GM12878 (cell line): ENCODE measurements around the gene CACNA2D4. TPM values are rescaled to one million over a fixed set of nuclear protein-coding genes. Genes with fewer than 3 reads are reported as not detected.

Experiments
- ATAC-seq: fragments of 200-7000 bp; cut with Tn5 transposase; 3 replicates; pipeline ENCODE4 v1.9.1; 2020; ENCODE audit warnings: mild to moderate bottlenecking, moderate library complexity
- BruUV-seq: library from RNA; stranded (reverse); fragments of 400-500 nt; replicated peaks from 2 replicates; lab custom pipeline; 2021; lab: Mats Ljungman, UMichigan
- CTCF ChIA-PET: fragments of 300-600 bp; sonication (Branson Sonifier 250); formaldehyde crosslinking; extraction: SDS; loops from one replicate; lab custom pipeline; 2021; ENCODE audit warnings: inconsistent platforms; lab: Yijun Ruan, JAX
- POLR2A ChIA-PET: fragments of 350-600 bp; formaldehyde crosslinking; extraction: SDS; loops from one replicate; lab custom pipeline; 2021; ENCODE audit warnings: inconsistent platforms; lab: Charles Lee
- RAD21 ChIA-PET: fragments of 300-600 bp; sonication (Branson Sonifier 250); formaldehyde crosslinking; loops from one replicate; lab custom pipeline; 2023; ENCODE audit warnings: antibody characterized with exemption; ENCODE audit not compliant: unreplicated experiment; lab: Charles Lee
- SMC1A ChIA-PET: fragments of 300-600 bp; sonication (Branson Sonifier 250); formaldehyde crosslinking; loops from one replicate; lab custom pipeline; 2023; ENCODE audit not compliant: unreplicated experiment, uncharacterized antibody; lab: Charles Lee
- DNase-seq: peaks from one replicate; pipeline ENCODE4 v3.0.0-alpha.2; 2011; ENCODE audit warnings: low read depth, low spot score
- FAIRE-seq: peaks from 3 replicates; lab custom pipeline; 2011; peaks lifted over from hg19 to GRCh38; lab: Jason Lieb, UNC
- H2AFZ ChIP-seq: 2 replicates; pipeline ENCODE4 v1.6.0; 2011; ENCODE audit warnings: low read depth, low read length, control low read depth; ENCODE audit not compliant: control insufficient read depth
- H3K27ac ChIP-seq: 2 replicates; pipeline ENCODE4 v1.5.1; 2011; ENCODE audit warnings: control low read depth; ENCODE audit not compliant: control insufficient read depth, insufficient read depth
- H3K27me3 ChIP-seq, 2 experiments: replicated peaks in 1 of 2; 2 replicates each; pipeline versions ENCODE4 v1.6.0 to v1.6.1; 2011; ENCODE audit warnings: low read length in 1 of 2; ENCODE audit not compliant: control insufficient read depth in 2 of 2, insufficient read depth in 2 of 2
- H3K36me3 ChIP-seq, 2 experiments: 2 replicates each; pipeline ENCODE4 v1.5.1; 2011; ENCODE audit warnings: low read length in 1 of 2; ENCODE audit not compliant: control insufficient read depth in 2 of 2, insufficient read depth in 2 of 2
- H3K4me1 ChIP-seq: 2 replicates; pipeline ENCODE4 v1.6.1; 2011; ENCODE audit warnings: mild to moderate bottlenecking, low read length, moderate library complexity, mixed read lengths; ENCODE audit not compliant: control insufficient read depth, insufficient read depth
- H3K4me2 ChIP-seq: 2 replicates; pipeline ENCODE4 v1.6.0; 2011; ENCODE audit warnings: control low read depth; ENCODE audit not compliant: control insufficient read depth, insufficient read depth
- H3K4me3 ChIP-seq: fragments of 200-600 bp; sonication (generic); 2 replicates; pipeline ENCODE4 v1.5.1; 2016
- H3K79me2 ChIP-seq: 2 replicates; pipeline ENCODE4 v1.6.0; 2011; ENCODE audit warnings: low read length; ENCODE audit not compliant: control insufficient read depth, insufficient read depth
- H3K9ac ChIP-seq: 2 replicates; pipeline ENCODE4 v1.8.0; 2011; ENCODE audit warnings: low read length, control low read depth, mixed read lengths; ENCODE audit not compliant: control insufficient read depth, insufficient read depth
- H3K9me3 ChIP-seq: replicated peaks from 3 replicates; pipeline ENCODE4 v1.5.1; 2011; ENCODE audit warnings: mild to moderate bottlenecking, low read length; ENCODE audit not compliant: control insufficient read depth, insufficient read depth
- H4K20me1 ChIP-seq: 2 replicates; pipeline ENCODE4 v1.6.0; 2011; ENCODE audit not compliant: control insufficient read depth, insufficient read depth
- NR2C2 ChIP-seq: IDR thresholded peaks from 2 replicates; pipeline ENCODE4 v1.6.1; 2011; ENCODE audit warnings: borderline replicate concordance, low read depth; ENCODE audit not compliant: control insufficient read depth, insufficient read length
- WGBS: methylation state at CpG from one replicate; pipeline ENCODE4 v1.1.6; 2016; ENCODE audit warnings: low lambda C conversion rate; ENCODE audit not compliant: insufficient replicate concordance, insufficient coverage; ENCODE audit errors: missing lambda C conversion rate; 5-methylcytosine and 5-hydroxymethylcytosine counted together
- in situ Hi-C: fragments of 300-500 bp; cut with MboI; formaldehyde crosslinking; loops from 9 replicates; pipeline ENCODE4 v1.14.3; 2018; ENCODE audit warnings: mixed read lengths
- intact Hi-C: fragments of 100-400 bp; cut with micrococcal nuclease; formaldehyde crosslinking; loops from one replicate; pipeline ENCODE4 v1.14.2; 2022; ENCODE audit not compliant: unreplicated experiment
- polyA plus RNA-seq, 11 experiments: library from polyadenylated mRNA; depleted of rRNA in 4 of 11; unstranded in 6 of 11; stranded (reverse) in 5 of 11; fragments of >200 nt; fragmentation: Nextera tagmentation in 4 of 11; fragmentation: Illumina TruSeq in 1 of 11; extraction: Ambion mirVana in 4 of 11; extraction: Trizol in 1 of 11; gene quantifications; 1 replicate in 1 of 11; 2 replicates in 10 of 11; pipeline versions ENCODE4 v1.2.1 to v1.2.3, GENCODE V29; 2011 to 2016; ENCODE audit warnings: inconsistent platforms in 2 of 11, missing spikeins in 2 of 11, low read depth in 1 of 11
- total RNA-seq, 4 experiments: library from RNA; depleted of rRNA in 3 of 4; stranded (reverse); fragments of >200 nt in 3 of 4; fragmentation: Illumina TruSeq in 1 of 4; extraction: Trizol in 1 of 4; gene quantifications; 2 replicates each; pipeline versions ENCODE4 v1.2.1 to v1.2.3, GENCODE V29; 2013 to 2021
- TF ChIP-seq, protein P1 (sequence below): fragments of 450-650 bp; IDR thresholded peaks from 2 replicates; pipeline ENCODE4 v1.6.1; 2017; ENCODE audit warnings: borderline replicate concordance

Gene CACNA2D4
- total and polyA plus RNA-seq, 10 of the 15 experiments (the other 5 are each of a cell fraction or from before 2014, with no cell fraction given) = 0.03 to 1.0 (median 0.65) TPM

GRCh38 chr12:1776170-1776921, 142.1 kb downstream of the CACNA2D4 start:
- intact Hi-C loops (no loop called here), in situ Hi-C loops (no loop called here)
- Histone ChIP-seq H3K79me2 (no peaks in the 10 kb centered on the region; the same call in 1 of the 2 replicates), H3K9me3 (no peaks in the 10 kb centered on the region), H3K9ac (no peak overlapping the region), H3K36me3 (peaks cover 2 to 19% of the 10 kb centered on the region in 2 experiments), H3K4me3 (no peak overlapping the region), H2AFZ (no peak overlapping the region), H3K27ac (no peak overlapping the region), H3K4me1 (no peaks in the 10 kb centered on the region), H3K27me3 (no peaks in the 10 kb centered on the region), H3K4me2 (no peak overlapping the region), H4K20me1 (no peaks in the 10 kb centered on the region)
- 100% methylated on average over 4 of the region's 4 CpGs for WGBS
- ChIA-PET RAD21 (interaction anchor here (1.1 kb wide), 1 partner anchor 21 kb away, joined by 3 read pairs; no protein-coding TSS in a partner anchor), CTCF (interaction anchor here (1.1 to 2.7 kb wide), 5 partner anchors 11 to 261 kb away, joined by 3 to 11 read pairs (median 5); no protein-coding TSS in a partner anchor), SMC1A (interaction anchor here (1.0 to 1.2 kb wide), 2 partner anchors 121 to 123 kb away, joined by 3 read pairs; no protein-coding TSS in a partner anchor), POLR2A (no interaction called here)
- no peak for ATAC-seq
- DNase-seq = no peak
- FAIRE-seq = no peak
- no TSS peak for BruUV-seq
- no peak for TF ChIP-seq NR2C2
- TF ChIP-seq, protein P1, sequence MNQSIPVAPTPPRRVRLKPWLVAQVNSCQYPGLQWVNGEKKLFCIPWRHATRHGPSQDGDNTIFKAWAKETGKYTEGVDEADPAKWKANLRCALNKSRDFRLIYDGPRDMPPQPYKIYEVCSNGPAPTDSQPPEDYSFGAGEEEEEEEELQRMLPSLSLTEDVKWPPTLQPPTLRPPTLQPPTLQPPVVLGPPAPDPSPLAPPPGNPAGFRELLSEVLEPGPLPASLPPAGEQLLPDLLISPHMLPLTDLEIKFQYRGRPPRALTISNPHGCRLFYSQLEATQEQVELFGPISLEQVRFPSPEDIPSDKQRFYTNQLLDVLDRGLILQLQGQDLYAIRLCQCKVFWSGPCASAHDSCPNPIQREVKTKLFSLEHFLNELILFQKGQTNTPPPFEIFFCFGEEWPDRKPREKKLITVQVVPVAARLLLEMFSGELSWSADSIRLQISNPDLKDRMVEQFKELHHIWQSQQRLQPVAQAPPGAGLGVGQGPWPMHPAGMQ = no peak
